ENCODE results near the gene CYTH1. TPM values are rescaled to one million over a fixed set of nuclear protein-coding genes. Genes with fewer than 3 reads are reported as not detected.

Gene CYTH1
- total RNA-seq, 1 donor from 2014 or later, result 25.0 TPM

GRCh38 chr17:78802459-78802858 is 20.4 kb upstream of the CYTH1 start:
- H3K4me2 ChIP-seq (ENCODE audit: low read length), result no peak overlapping the region
- H3K36me3 Mint-ChIP-seq (ENCODE audit: low read depth, unreplicated experiment), result peaks cover 29% of the 10 kb centered on the region
- no peak for FAIRE-seq
- H3K27ac ChIP-seq (ENCODE audit: low read depth, low read length), result no peak overlapping the region
- no peaks in the 10 kb centered on the region for H3K9me3 Mint-ChIP-seq (ENCODE audit: unreplicated experiment)
- peaks cover 47% of the 10 kb centered on the region for H3K36me3 ChIP-seq (ENCODE audit: insufficient read depth, low read length)
- H3K27ac Mint-ChIP-seq (ENCODE audit: unreplicated experiment), result no peak overlapping the region
- H3K27me3 Mint-ChIP-seq (ENCODE audit: low read depth, unreplicated experiment), result no peaks in the 10 kb centered on the region
- TF ChIP-seq CTCF (IDR thresholded peaks at IDR 0.05; ENCODE audit: insufficient read depth, low read depth, low read length), result no peak
- TF ChIP-seq EZH2 (IDR thresholded peaks at IDR 0.05; ENCODE audit: insufficient read depth, low read length), result no peak
- H2AFZ ChIP-seq (ENCODE audit: low read depth, low read length), result no peak overlapping the region
- H3K4me3 Mint-ChIP-seq (ENCODE audit: unreplicated experiment), result no peak overlapping the region
- peaks cover 11% of the 10 kb centered on the region for H3K4me1 Mint-ChIP-seq (ENCODE audit: low read depth, unreplicated experiment)
- H4K20me1 ChIP-seq (ENCODE audit: insufficient read depth, low read length), result peaks cover 59% of the 10 kb centered on the region
- H3K27me3 ChIP-seq (ENCODE audit: insufficient read depth, low read length), result no peaks in the 10 kb centered on the region
- no peak overlapping the region for H3K9ac ChIP-seq (ENCODE audit: low read length)
- no peaks in the 10 kb centered on the region for H3K9me3 ChIP-seq (ENCODE audit: insufficient read depth, low read depth, low read length)
- DNase-seq (ENCODE audit: low read depth), result no peak
- peaks cover 51% of the 10 kb centered on the region for H3K79me2 ChIP-seq (ENCODE audit: insufficient read depth, low read length)
- no peaks in the 10 kb centered on the region for H3K4me1 ChIP-seq (ENCODE audit: insufficient read depth, low read length)
- no peak overlapping the region for H3K4me3 ChIP-seq (ENCODE audit: insufficient read depth, low read depth, low read length)

GRCh38 chr17:78802008-78802407 is 19.9 kb upstream of the CYTH1 start:
- Histone ChIP-seq H3K27ac (ENCODE audit: low read depth, low read length) (no peak overlapping the region), H2AFZ (ENCODE audit: low read depth, low read length) (no peak overlapping the region), H3K4me3 (ENCODE audit: insufficient read depth, low read depth, low read length) (no peak overlapping the region), H3K4me1 (ENCODE audit: insufficient read depth, low read length) (no peaks in the 10 kb centered on the region), H3K9ac (ENCODE audit: low read length) (no peak overlapping the region), H3K36me3 (ENCODE audit: insufficient read depth, low read length) (peaks cover 47% of the 10 kb centered on the region), H4K20me1 (ENCODE audit: insufficient read depth, low read length) (peaks cover 58% of the 10 kb centered on the region), H3K9me3 (ENCODE audit: insufficient read depth, low read depth, low read length) (no peaks in the 10 kb centered on the region), H3K4me2 (ENCODE audit: low read length) (no peak overlapping the region), H3K27me3 (ENCODE audit: insufficient read depth, low read length) (no peaks in the 10 kb centered on the region), H3K79me2 (ENCODE audit: insufficient read depth, low read length) (peaks cover 48% of the 10 kb centered on the region)
- Mint-ChIP-seq H3K4me3 (ENCODE audit: unreplicated experiment) (no peak overlapping the region), H3K27me3 (ENCODE audit: low read depth, unreplicated experiment) (no peaks in the 10 kb centered on the region), H3K36me3 (ENCODE audit: low read depth, unreplicated experiment) (peaks cover 29% of the 10 kb centered on the region), H3K4me1 (ENCODE audit: low read depth, unreplicated experiment) (peaks cover 11% of the 10 kb centered on the region), H3K9me3 (ENCODE audit: unreplicated experiment) (no peaks in the 10 kb centered on the region), H3K27ac (ENCODE audit: unreplicated experiment) (no peak overlapping the region)
- TF ChIP-seq EZH2 (IDR thresholded peaks at IDR 0.05; ENCODE audit: insufficient read depth, low read length), result no peak
- TF ChIP-seq CTCF (IDR thresholded peaks at IDR 0.05; ENCODE audit: insufficient read depth, low read depth, low read length), result no peak
- DNase-seq (ENCODE audit: low read depth) (no peak), FAIRE-seq (no peak)

- Mint-ChIP-seq H3K36me3 (ENCODE audit: low read depth, unreplicated experiment) (peaks cover 27% of the 10 kb centered on the region), H3K4me3 (ENCODE audit: unreplicated experiment) (no peak overlapping the region), H3K9me3 (ENCODE audit: unreplicated experiment) (no peaks in the 10 kb centered on the region), H3K27me3 (ENCODE audit: low read depth, unreplicated experiment) (no peaks in the 10 kb centered on the region), H3K27ac (ENCODE audit: unreplicated experiment) (peak overlapping the region; percentile 59), H3K4me1 (ENCODE audit: low read depth, unreplicated experiment) (peaks cover 10% of the 10 kb centered on the region)
- H3K4me1 ChIP-seq (ENCODE audit: insufficient read depth, low read length), result no peaks in the 10 kb centered on the region
- no peak for DNase-seq (ENCODE audit: low read depth)
- H3K9ac ChIP-seq (ENCODE audit: low read length), result no peak overlapping the region
- H3K79me2 ChIP-seq (ENCODE audit: insufficient read depth, low read length), result peaks cover 35% of the 10 kb centered on the region
- H4K20me1 ChIP-seq (ENCODE audit: insufficient read depth, low read length), result peaks cover 41% of the 10 kb centered on the region
- H3K4me3 ChIP-seq (ENCODE audit: insufficient read depth, low read depth, low read length), result no peak overlapping the region
- H3K4me2 ChIP-seq (ENCODE audit: low read length), result no peak overlapping the region
- H3K27me3 ChIP-seq (ENCODE audit: insufficient read depth, low read length), result no peaks in the 10 kb centered on the region
- H3K36me3 ChIP-seq (ENCODE audit: insufficient read depth, low read length), result peaks cover 56% of the 10 kb centered on the region
- no peaks in the 10 kb centered on the region for H3K9me3 ChIP-seq (ENCODE audit: insufficient read depth, low read depth, low read length)
- no peak for TF ChIP-seq EZH2 (IDR thresholded peaks at IDR 0.05; ENCODE audit: insufficient read depth, low read length)
- no peak for TF ChIP-seq CTCF (IDR thresholded peaks at IDR 0.05; ENCODE audit: insufficient read depth, low read depth, low read length)
- no peak overlapping the region for H2AFZ ChIP-seq (ENCODE audit: low read depth, low read length)
- H3K27ac ChIP-seq (ENCODE audit: low read depth, low read length), result no peak overlapping the region
- FAIRE-seq, result no peak
Measured at GRCh38 chr17:78800132-78800931, 18.3 kb upstream of the CYTH1 start.

Measured in astrocyte (in vitro differentiated cells and primary cell).